Daoy (cell line): ENCODE measurements around the gene ATG10. TPM values are rescaled to one million over a fixed set of nuclear protein-coding genes. Genes with fewer than 3 reads are reported as not detected.
A peak's percentile ranks its signal among the peaks of the same experiment; 100 is the strongest.
"Not testable (repeated sequence)": the region's sequence is repeated elsewhere in the genome, so short reads cannot be mapped to it uniquely, and the experiment has no call there.

Experiments used
- DNase-seq: peaks from one replicate; pipeline ENCODE4 v3.0.0-alpha.2; 2015; ENCODE audit warnings: low read depth
- total RNA-seq: library from RNA; depleted of rRNA; stranded (reverse); fragments of >200 nt; shearing (Covaris generic); gene quantifications from 2 replicates; pipeline ENCODE4 v1.2.3, GENCODE V29; 2014

ATG10 gene
- total RNA-seq, 1 experiment from 2014 or later = 28.9 TPM

DNA sequence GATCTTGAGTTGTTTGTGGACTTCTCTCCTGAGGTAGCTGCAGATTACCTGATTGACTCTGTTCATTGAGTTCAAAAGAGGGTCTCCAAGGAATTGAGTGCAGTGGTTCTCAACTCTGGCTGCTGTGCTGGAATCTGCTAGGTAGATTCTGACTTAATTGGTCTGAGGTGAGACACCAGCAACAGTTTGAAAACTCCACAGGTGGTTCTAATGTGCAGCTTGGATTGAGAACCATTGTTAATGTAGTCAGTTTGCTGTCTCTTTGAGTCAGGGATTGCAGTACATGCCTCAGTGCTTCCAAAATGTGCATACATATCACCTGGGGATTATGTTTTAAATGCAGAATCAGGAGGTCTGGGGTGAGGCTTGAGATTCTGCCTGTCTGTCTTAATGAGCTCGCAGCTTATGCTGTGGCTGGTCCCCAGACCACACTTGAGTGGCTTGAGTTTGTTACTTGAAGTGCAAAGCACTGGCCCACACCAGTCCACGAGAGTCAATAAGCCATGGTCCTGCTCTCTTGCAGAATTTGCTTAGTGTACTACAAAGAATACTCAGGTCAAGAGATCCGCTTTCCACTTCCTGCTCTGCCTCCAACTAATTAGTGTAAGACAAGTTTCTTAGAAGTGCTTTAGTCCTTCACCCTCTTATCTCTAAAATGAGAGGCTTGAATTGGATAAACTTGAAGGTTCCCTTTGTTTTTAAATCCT is 82.3 kb downstream of the ATG10 start:
- no peak for DNase-seq

DNA sequence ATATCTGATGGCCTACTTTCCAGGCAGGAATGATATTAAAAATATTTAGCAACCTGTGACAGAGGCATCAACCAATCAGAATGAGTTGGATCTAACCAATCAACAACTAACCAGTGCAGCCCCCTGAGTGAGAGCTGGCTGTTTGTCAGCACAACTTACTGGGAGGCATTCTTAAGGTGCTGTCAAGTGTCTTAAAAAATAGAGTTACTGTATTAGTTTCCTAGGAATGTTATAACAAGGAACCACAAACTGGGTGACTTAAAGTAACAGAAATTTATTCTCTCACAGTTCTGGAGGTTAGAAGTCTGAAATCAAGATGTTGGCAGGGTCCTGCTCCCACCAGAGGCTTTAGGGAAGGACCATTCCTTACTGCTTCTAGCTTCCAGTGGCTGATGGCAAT is 85.2 kb downstream of the ATG10 start:
- no peak for DNase-seq

DNA sequence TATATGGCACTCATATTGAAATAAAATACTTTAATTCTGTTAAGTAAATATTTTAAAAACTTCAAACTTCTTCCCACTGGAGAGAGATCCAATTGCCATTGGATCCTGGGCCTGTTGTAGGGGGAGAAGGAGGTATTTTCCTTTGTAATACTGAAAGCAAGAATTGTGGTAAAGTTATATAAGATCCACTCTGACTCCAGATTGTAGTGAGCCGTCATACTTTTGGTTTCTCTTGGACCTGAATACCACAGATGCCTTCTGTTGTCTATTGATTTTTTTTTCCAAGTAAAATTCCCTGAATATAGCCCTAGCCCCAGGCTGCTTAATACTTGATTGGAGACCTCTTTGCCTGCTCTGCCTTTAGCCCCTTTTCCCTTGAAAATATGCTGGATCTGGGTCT is 86.9 kb downstream of the ATG10 start:
- DNase-seq = no peak

DNA sequence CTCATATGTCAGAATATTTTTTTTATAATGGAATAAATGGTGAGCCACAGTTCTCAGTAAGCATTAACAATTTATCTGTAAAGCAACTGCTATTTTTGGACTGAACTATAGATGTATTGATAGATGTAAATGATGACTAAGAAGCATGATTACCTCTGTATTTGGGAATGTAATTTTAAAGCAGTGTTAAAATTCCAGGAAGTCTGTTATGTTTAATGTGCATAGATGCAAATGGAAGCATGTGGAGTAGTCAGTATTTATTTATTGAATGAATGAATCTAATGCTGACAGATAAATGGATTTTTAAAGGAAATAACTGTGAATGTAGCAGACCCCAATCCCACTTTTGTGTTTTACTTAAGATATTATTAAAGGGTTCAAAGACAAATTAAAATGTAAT is 95.0 kb downstream of the ATG10 start:
- no peak for DNase-seq

DNA sequence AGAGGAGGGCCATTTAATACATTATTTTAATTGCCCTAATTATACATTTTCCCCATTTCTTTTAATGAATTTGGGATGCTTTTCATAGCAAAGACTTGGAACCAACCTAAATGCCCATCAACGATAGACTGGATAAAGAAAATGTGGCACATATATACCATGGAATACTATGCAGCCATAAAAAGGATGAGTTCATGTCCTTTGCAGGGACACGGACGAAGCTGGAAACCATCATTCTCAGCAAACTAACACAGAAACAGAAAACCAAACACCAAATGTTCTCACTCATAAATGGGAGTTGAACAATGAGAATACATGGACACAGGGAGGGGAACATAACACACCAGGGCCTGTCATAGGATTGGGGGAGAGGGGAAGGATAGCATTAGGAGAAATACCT is 96.2 kb downstream of the ATG10 start:
- not testable (repeated sequence) for DNase-seq

DNA sequence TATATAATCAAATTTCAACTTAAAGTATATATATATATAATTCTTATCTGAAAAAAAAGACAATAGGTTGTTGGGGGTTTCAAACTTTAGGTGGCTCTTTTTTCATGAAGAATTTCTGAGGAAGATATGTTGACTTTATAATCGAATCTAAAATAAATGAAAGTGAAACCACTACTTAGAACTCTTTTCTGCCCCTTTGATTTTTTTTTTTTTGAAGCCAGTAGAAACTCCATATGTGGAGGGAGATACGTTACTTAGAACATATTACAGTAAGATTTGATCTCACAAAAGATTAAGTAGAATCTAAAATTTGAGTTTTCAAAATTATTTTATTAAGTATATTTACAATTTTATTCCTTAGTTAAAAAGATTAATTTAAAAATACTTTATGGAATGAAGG is 96.9 kb downstream of the ATG10 start:
- no peak for DNase-seq

DNA sequence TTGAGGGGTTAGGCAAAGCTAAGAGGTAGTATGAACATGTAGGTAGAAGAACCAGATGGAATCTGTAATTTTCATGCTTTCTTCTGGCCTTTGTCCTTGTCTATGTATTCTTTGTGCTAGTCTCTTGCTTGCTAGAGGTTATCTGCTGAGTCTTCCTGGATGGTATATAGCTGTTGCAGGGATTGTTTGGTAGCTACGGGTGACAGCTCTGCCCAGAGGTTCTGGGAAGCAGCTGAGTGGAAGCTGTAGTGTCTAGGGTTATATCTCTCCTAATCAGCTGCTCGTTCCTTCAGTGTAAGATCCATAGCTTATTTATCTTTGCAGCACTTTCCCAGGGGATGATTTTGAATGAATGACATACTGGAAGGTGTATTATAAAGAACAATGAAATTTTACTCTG is 100.3 kb downstream of the ATG10 start:
- no peak for DNase-seq

DNA sequence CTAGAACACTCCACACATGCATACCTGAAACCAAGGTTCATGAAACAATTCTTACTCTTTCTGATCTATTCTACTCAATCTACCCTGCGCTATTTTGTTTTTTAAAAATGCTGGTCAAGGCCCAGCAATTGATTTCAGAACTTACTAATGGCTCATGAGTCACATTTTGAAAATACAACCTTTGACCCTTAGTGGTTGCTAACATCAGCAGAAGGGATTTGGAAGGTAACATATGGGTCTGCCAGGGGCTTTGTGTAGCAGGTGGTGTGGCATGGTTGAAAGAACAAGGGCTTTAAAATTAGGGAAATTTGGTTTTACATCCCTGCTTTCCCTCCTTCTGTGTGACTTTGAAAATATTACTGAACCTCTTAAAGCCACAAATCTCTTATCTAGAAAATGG is 101.4 kb downstream of the ATG10 start:
- DNase-seq = no peak

DNA sequence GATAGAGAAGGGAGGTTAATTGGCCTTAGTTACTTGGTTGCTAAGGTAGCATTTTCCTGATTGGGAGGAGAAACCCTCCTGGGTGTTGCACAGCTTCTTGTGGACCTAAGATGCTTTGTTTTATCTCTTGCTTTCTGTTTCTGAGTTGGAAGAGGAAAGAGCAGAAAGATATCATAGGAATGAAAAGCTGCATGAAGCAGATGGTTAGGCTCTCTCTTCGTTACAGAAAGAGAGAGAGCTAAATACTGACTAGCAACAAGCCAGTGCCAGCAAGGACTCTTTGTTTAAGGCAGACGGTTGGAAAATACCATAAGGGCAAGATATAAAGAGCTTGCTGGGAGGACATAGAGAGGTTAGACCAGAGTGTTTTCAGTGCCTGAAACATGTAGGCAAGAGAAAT is 103.1 kb downstream of the ATG10 start:
- no peak for DNase-seq

DNA sequence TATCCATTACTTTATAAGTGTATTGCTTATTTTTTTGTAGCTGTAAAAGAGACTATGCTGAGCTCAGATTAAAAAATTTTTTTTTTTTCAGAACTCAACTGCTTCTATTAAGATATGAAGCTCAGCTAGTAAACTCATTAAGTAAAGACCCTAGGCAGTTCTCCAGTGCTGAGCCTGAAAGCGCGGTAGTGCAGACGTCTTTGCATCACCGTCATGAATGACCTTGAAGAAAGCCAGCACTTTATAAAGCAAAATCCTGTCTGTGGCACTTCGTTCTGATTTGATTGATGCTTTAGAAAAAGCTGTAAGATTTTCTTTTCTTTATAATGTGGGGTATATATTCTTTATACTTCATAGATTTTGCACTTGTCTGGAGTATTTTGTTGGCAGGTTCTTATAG is 105.7 kb downstream of the ATG10 start:
- DNase-seq = no peak

DNA sequence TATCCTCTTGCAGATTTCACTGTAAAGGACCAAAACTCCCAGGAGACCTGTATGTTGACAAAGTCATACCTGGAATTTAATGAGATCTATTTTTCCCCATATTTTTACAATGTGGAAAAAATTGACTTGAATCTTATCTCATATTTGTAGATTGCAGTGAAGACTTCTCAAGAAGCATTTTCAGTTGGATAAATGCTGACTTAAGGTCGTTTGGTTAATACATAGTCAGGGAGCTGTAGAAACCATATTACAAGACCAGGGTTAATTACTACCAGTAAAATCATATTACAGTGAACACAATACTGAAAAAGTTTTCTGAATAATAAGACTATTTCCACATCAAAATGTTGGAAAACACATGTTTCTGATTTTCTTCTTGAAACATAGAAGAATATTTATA is 119.8 kb downstream of the ATG10 start:
- DNase-seq = no peak

DNA sequence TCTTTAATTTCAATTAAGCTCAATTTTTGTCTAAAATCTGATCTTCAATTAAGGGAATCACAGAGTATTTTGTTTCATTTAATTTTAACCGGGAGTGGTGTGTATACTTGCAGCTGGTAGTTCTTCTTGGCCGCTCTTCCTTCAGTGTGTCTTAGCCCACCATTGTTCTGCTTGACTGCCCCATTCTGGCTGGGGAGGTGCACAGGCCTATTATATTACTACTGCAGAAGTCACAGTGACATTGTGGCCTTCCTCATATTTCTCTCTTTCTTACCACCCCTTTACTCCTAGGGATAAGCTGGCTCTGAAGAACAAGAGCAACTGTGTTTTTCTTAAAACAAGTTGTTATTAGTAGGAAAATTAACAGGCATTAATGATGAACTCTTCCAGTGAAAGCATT is 123.7 kb downstream of the ATG10 start:
- DNase-seq = no peak

DNA sequence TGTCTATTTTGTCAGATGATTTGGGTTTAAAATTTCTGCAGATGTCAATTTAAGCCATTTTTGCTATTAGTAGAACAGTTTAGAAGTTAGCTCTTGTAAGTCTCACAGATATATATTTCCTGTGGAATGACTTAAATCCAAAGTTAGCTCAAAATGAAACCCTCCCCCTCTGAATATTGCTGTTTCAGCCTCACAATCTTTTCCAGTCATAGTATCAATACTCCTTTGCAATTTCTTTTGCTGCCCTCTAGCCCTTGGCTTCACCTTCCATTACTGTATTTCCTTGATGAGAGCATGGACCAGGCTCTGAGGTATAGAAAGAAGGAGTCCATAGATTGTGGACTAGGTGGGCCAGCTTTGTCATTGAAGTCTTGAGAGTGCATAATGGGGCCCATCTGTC is 124.4 kb downstream of the ATG10 start:
- no peak for DNase-seq

DNA sequence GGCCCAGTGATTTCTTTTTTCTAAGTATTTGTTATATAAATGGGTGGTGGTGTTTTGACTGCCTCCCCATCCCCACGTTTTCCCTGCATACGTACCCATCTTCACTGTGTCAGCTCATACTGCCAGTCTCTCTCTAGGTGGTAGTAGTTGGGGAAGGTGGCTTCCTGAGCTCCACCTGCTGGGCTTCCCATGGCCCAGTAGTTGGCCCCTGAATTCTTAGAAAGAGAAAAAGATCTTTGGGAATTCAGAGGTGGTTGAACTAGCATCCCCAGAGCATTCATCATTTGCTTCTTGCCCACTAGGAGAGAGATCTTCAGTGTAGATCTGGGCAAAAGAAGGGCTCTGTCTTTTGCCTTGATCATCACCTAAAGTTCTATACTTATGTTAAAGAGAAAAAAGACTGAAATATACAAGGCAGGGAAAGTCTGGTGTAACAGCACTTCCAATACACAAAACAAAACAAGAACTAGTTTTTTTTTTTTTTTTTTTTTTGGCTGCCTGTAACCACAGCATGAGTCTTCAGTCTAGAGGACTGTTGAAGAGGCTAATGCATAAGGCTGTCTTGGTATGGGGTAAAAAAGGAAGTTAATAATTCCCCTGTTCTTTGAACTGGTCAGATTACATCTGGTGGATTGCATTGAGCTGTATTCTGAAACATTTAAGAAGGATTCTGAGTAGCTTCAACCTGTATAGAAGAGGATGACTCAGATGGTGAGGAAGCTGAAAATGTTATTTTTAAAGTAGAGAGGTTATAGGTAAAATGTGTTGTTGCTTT is 128.7 kb downstream of the ATG10 start:
- no peak for DNase-seq

DNA sequence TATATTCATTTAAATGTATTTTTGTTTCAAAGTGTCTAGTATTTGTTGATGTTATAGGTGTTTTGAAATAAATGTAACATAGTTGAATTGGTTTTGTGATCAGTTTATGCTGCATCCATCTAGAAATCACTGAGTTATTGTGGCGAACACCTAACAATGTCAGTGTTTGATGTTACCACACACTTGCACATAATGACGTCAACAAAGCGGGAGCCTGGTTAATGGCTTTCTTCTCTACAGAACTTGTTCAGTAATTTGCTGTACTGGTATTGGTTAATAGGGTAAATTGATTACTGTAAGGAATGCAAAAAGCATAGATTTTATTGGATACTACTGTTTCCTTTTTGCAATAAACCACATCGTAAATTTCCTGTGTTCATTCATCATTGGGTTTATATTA is 133.0 kb downstream of the ATG10 start:
- DNase-seq = no peak

DNA sequence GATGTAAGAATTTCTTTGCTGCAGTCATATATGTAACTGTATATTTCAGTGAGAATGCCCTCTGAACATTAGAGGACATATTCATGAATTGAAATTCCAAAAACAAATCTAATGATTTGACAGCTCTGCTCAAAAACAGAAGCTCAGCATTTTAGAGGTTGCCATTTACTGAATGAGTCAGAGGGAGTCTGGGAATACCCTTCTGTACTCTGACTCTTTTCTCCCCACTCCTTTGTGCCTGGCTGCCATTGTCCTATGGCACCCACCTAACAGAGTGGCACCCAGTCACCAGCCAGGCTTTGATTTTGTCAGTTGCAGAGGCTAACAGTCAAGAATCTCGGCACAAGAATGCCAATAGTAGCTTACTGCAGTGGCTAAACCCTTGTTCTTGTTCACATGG is 133.6 kb downstream of the ATG10 start:
- DNase-seq = peak; percentile 46

DNA sequence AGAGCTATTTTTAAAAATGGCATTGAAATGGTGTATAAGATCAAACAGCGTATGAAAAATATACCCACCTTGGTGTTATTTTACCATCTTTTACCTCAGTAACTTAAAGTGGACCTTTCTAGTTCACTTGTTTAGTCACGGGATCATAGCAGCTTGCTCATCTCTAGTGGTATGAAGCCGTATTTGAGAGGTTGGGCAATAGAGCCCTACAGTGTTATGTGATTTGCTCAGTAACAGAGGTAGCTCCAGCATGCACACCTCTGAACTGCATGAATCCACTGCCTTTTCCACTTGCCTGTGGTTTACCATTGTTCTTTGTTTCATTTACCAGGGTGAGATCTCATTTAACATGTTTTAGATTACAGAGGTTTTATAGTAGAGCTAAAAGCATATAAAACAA is 134.4 kb downstream of the ATG10 start:
- no peak for DNase-seq

DNA sequence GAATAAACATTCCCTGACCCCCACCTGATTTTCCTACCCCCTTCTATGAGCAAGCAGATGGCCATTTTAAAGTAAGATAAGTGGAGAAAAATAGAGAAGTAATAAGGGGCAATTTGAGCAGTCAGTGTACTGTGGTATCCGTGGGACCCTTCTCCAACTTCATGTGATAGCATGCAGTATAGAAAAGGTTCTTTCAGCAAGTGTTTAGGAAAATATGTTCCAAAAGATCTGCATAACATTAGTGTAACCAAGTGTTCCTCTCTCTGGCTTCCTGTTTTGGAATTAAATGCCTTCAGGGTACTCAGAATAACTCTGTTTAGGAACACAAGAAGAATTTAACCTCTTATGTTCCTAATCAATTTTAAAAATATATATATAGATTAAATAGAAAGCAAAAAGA is 134.9 kb downstream of the ATG10 start:
- no peak for DNase-seq

DNA sequence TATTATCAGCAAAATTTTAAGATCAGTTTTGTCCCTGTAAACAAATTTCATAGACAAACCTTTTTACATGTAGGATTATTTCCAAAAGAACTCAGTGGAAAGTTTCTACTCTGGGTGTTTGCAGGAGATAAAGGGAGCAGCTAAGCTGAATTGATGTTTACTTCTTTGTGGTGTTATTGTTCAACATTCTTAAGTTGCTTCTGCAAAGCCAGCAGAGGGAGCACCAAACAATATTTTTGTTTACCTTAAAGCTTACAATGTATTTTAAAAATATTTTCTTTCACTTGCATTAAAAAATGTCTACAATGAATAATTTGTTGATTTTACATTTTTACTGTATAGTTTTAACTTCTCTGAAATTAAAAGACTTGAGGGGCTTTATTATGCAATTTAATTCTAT is 135.4 kb downstream of the ATG10 start:
- DNase-seq = no peak

DNA sequence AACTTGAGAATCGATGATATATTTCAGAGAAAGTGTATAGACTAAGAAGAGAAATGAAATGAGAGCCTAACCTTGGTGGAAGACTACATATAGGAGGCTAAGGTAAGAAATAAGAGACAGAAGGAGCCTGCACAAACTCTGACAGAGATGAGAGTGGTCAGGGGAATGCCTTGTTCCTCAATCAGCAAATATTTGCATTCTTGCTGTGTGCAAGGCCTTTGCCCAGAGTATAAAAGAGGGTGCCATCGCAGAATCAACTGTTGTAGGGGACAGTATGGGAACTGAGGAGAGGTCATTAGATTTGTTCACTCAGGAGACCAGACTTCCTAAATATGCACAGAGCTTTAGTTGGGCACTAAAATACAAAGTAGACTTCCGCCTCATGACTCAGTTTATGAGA is 137.2 kb downstream of the ATG10 start:
- DNase-seq = no peak

DNA sequence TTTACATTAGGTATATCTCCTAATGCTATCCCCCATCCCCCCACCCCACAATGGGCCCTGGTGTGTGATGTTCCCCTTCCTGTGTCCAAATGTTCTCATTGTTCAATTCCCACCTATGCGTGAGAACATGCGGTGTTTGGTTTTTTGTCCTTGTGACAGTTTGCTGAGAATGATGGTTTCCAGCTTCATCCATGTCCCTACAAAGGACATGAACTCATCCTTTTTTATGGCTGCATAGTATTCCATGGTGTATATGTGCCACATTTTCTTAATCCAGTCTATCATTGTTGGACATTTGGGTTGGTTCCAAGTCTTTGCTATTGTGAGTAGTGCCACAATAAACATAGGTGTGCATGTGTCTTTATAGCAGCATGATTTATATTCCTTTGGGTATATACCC is 138.1 kb downstream of the ATG10 start:
- DNase-seq = not testable (repeated sequence)

DNA sequence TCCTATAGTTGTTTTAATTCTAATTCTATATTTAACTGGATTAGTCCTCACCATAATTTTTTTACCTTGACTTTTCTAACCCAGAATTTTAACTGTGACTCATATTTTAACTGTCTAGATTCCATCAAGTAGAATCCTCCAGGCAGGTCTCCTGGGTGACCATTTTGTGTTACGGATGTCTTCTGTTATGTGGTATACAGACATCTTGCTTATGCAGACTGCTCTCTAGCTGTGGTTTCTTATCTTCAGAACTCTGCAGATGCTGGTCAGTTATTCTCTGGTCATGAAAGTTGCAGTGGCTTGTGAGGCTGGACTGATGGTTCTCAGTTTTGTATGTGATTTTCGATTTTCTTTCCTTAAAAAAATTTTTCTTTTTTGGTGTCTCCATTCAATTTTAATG is 139.4 kb downstream of the ATG10 start:
- peak; percentile 22 for DNase-seq

DNA sequence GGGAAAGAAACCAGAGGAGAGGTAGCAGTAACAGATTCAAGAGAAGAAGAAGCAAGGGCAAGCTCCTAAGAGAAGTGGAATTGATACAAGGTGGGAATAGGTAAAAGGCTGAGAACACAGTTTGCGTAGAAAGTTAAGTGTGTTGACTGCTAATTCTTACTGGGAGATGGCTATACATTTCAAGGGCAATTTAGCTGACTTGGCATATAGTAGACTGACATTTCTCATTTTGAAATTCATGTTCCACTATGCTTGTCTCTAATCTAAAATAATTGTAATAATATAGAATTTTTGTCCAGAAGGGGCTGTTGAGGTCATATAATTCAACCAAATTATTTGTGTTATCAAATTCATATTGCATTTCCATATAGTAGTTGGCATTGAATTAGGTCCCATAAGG is 144.0 kb downstream of the ATG10 start:
- no peak for DNase-seq

DNA sequence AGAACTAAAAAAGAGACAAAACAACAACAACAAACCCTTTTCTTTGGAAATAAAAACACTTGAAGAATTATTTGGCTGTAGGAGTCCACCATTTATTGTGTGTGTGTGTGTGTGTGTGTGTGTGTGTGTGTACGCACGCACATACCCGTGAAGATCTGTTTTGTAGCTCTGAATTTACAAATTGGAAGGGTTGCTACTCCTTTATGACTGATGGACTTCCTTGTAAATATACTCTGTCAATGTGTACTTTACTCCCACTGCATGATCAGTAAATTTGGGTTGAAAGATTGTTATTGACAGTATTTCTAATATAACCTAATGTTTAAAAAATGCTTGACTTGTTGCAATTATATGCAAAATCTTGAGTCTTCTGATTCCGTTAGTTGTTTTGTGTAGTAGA is 148.1 kb downstream of the ATG10 start:
- DNase-seq = no peak
